GM23338 (cell line): ENCODE data around the gene SERPING1. TPM values are rescaled to one million over a fixed set of nuclear protein-coding genes. Genes with fewer than 3 reads are reported as not detected.

Experiments used
- ATAC-seq: fragments of 200-7000 bp; cut with Tn5 transposase; 3 replicates; pipeline ENCODE4 v1.9.1; 2020
- DNase-seq: peaks from one replicate; pipeline ENCODE4 v3.0.0-alpha.2; 2015; ENCODE audit warnings: low spot score
- H2AFZ ChIP-seq: fragments of 200-600 bp; sonication (generic); 2 replicates; pipeline ENCODE4 v1.8.0; 2016; ENCODE audit warnings: antibody characterized with exemption, mild to moderate bottlenecking, moderate library complexity
- H3F3A ChIP-seq: fragments of 200-600 bp; sonication (generic); replicated peaks from 2 replicates; pipeline ENCODE4 v1.8.0; 2017; ENCODE audit warnings: antibody characterized with exemption, mixed run types, low read depth
- H3K27ac ChIP-seq: fragments of 200-600 bp; sonication (generic); 2 replicates; pipeline ENCODE4 v1.6.1; 2016; ENCODE audit warnings: low read depth
- H3K27me3 ChIP-seq: fragments of 200-600 bp; sonication (generic); 2 replicates; pipeline ENCODE4 v1.8.0; 2016; ENCODE audit warnings: mild to moderate bottlenecking, mixed run types, moderate library complexity; ENCODE audit not compliant: insufficient read depth
- H3K36me3 ChIP-seq: fragments of 200-600 bp; sonication (generic); 2 replicates; pipeline ENCODE4 v1.8.0; 2016; ENCODE audit warnings: mild to moderate bottlenecking; ENCODE audit not compliant: insufficient read depth
- H3K4me1 ChIP-seq: fragments of 200-600 bp; sonication (generic); 2 replicates; pipeline ENCODE4 v1.8.0; 2016; ENCODE audit warnings: mild to moderate bottlenecking, moderate library complexity; ENCODE audit not compliant: insufficient read depth
- H3K4me2 ChIP-seq: fragments of 200-600 bp; sonication (generic); 2 replicates; pipeline ENCODE4 v1.7.1; 2017; ENCODE audit warnings: mixed run types
- H3K4me3 ChIP-seq: fragments of 200-600 bp; sonication (generic); 2 replicates; pipeline ENCODE4 v1.6.1; 2016; ENCODE audit warnings: mixed run types
- H3K79me2 ChIP-seq: fragments of 200-600 bp; sonication (generic); replicated peaks from 2 replicates; pipeline ENCODE4 v1.8.0; 2017; ENCODE audit warnings: mild to moderate bottlenecking; ENCODE audit not compliant: insufficient read depth
- H3K9me2 ChIP-seq: fragments of 200-600 bp; sonication (generic); 2 replicates; pipeline ENCODE4 v1.8.0; 2017; ENCODE audit not compliant: insufficient read depth
- H4K20me1 ChIP-seq: fragments of 200-600 bp; sonication (generic); replicated peaks from 2 replicates; pipeline ENCODE4 v1.8.0; 2017; ENCODE audit warnings: mild to moderate bottlenecking; ENCODE audit not compliant: insufficient read depth
- H3K27ac Mint-ChIP-seq: 2 replicates; pipeline ENCODE4 v1.8.0; 2020; ENCODE audit warnings: inconsistent platforms, mild to moderate bottlenecking, moderate library complexity, mixed read lengths
- H3K27me3 Mint-ChIP-seq: 3 replicates; pipeline ENCODE4 v1.8.0; 2022; ENCODE audit warnings: low read depth, mild to moderate bottlenecking, moderate library complexity, mixed read lengths, inconsistent platforms; ENCODE audit not compliant: insufficient read depth, poor library complexity
- H3K36me3 Mint-ChIP-seq: 3 replicates; pipeline ENCODE4 v1.8.0; 2021; ENCODE audit warnings: low read depth, mild to moderate bottlenecking, inconsistent platforms, moderate library complexity, mixed read lengths
- H3K4me1 Mint-ChIP-seq: 3 replicates; pipeline ENCODE4 v1.8.0; 2020; ENCODE audit warnings: mild to moderate bottlenecking, inconsistent platforms, mixed read lengths
- H3K4me3 Mint-ChIP-seq: 3 replicates; pipeline ENCODE4 v1.8.0; 2021; ENCODE audit warnings: moderate library complexity, mild to moderate bottlenecking, inconsistent platforms, mixed read lengths
- H3K9me3 Mint-ChIP-seq: 3 replicates; pipeline ENCODE4 v1.8.0; 2020; ENCODE audit warnings: moderate library complexity, mild to moderate bottlenecking, inconsistent platforms, mixed read lengths
- CTCF ChIP-seq, 2 experiments: fragments of 200-600 bp in 1 of 2; sonication (generic) in 1 of 2; conservative IDR thresholded peaks; 2 replicates each; pipeline versions ENCODE4 v1.5.1 to v1.6.1; 2016 to 2017; ENCODE audit warnings: antibody characterized with exemption in 2 of 2, low read depth in 2 of 2, mild to moderate bottlenecking in 2 of 2, moderate library complexity in 1 of 2
- ETS1 ChIP-seq: IDR thresholded peaks from 2 replicates; pipeline ENCODE4 v1.6.1; 2016; ENCODE audit warnings: antibody characterized with exemption
- EZH2 ChIP-seq: fragments of 200-600 bp; sonication (generic); IDR thresholded peaks from one replicate; pipeline ENCODE4 v1.8.0; 2017; ENCODE audit warnings: antibody characterized with exemption, mild to moderate bottlenecking, low read depth; ENCODE audit not compliant: unreplicated experiment
- NANOG ChIP-seq: IDR thresholded peaks from 2 replicates; pipeline ENCODE4 v1.6.1; 2016; ENCODE audit warnings: antibody characterized with exemption, borderline replicate concordance
- STAT1 ChIP-seq: IDR thresholded peaks from one replicate; pipeline ENCODE4 v1.6.1; 2016; ENCODE audit warnings: antibody characterized with exemption; ENCODE audit not compliant: unreplicated experiment
- ZNF114 ChIP-seq: fragments of 250-450 bp; sonication (Bioruptor Pico); IDR thresholded peaks from 2 replicates; pipeline ENCODE4 v1.5.0; 2020; ENCODE audit warnings: mild to moderate bottlenecking, moderate library complexity
- ZNF462 ChIP-seq: fragments of 250-450 bp; sonication (Bioruptor Pico); IDR thresholded peaks from 2 replicates; pipeline ENCODE4 v1.5.0; 2020; ENCODE audit warnings: mild to moderate bottlenecking, moderate library complexity
- polyA plus RNA-seq: library from polyadenylated mRNA; unstranded; fragments of >200 nt; fragmentation: Nextera tagmentation; extraction: Ambion mirVana; gene quantifications from 2 replicates; pipeline ENCODE4 v1.2.1, GENCODE V29; 2016
- total RNA-seq: library from RNA; depleted of rRNA; stranded (reverse); fragments of >200 nt; shearing (Covaris generic); gene quantifications from 2 replicates; pipeline ENCODE4 v1.2.3, GENCODE V29; 2014

SERPING1 gene
- total and polyA plus RNA-seq, 2 experiments from 2014 or later: 42.3 to 54.7 TPM

GRCh38 chr11:57620467-57620866, 23.0 kb downstream of the SERPING1 start (continued):
- no peak for TF ChIP-seq ZNF462 (CRISPR knock-in tag)
- no peak for TF ChIP-seq EZH2
- no peak for TF ChIP-seq NANOG
- no peak for TF ChIP-seq STAT1
- TF ChIP-seq ETS1: no peak
- TF ChIP-seq ZNF114 (CRISPR knock-in tag): no peak

GRCh38 chr11:57622263-57622662, 24.8 kb downstream of the SERPING1 start:
- no peak overlapping the region for H3K4me3 ChIP-seq
- Mint-ChIP-seq H3K36me3 (peaks cover 20% of the 10 kb centered on the region; the same call in 2 of the 3 replicates), H3K4me1 (no peaks in the 10 kb centered on the region), H3K27me3 (peaks cover 6% of the 10 kb centered on the region), H3K27ac (no peak overlapping the region), H3K9me3 (peaks cover 25% of the 10 kb centered on the region; the same call in 2 of the 3 replicates), H3K4me3 (no peak overlapping the region)
- no peak overlapping the region for H2AFZ ChIP-seq
- no peak overlapping the region for H3K4me2 ChIP-seq
- H3K27ac ChIP-seq: no peak overlapping the region
- no peaks in the 10 kb centered on the region for H3K36me3 ChIP-seq
- no peaks in the 10 kb centered on the region; the same call in 1 of the 2 replicates for H3K9me2 ChIP-seq
- H3K4me1 ChIP-seq: no peaks in the 10 kb centered on the region
- no peak for DNase-seq
- H4K20me1 ChIP-seq: no peaks in the 10 kb centered on the region
- no peaks in the 10 kb centered on the region for H3K27me3 ChIP-seq
- no peak for ATAC-seq
- no peaks in the 10 kb centered on the region for H3K79me2 ChIP-seq
- H3F3A ChIP-seq: no peaks in the 10 kb centered on the region
- TF ChIP-seq CTCF (conservative IDR thresholded peaks at IDR 0.05; ENCODE audit: low read depth in 2 of 2): no peak
- TF ChIP-seq ZNF462 (CRISPR knock-in tag): no peak
